OCI-LY7 (cell line): ENCODE results near the gene DISP2. TPM values are rescaled to one million over a fixed set of nuclear protein-coding genes. Genes with fewer than 3 reads are reported as not detected.

Experiments used
- BruUV-seq: library from RNA; stranded (reverse); fragments of 400-500 nt; replicated peaks from 2 replicates; lab custom pipeline; 2021; lab: Mats Ljungman, UMichigan
- CTCF ChIA-PET: fragments of 300-600 bp; sonication (Branson Sonifier 250); formaldehyde crosslinking; loops from one replicate; lab custom pipeline; 2022; ENCODE audit warnings: antibody characterized with exemption; ENCODE audit not compliant: unreplicated experiment; lab: Charles Lee
- POLR2A ChIA-PET: fragments of 300-600 bp; sonication (Branson Sonifier 250); formaldehyde crosslinking; loops from one replicate; lab custom pipeline; 2022; ENCODE audit warnings: antibody characterized with exemption; lab: Charles Lee
- DNase-seq: peaks from one replicate; pipeline ENCODE4 v3.0.0-alpha.2; 2015; ENCODE audit warnings: low spot score
- H2AFZ ChIP-seq: fragments of 200-600 bp; sonication (generic), shearing (Covaris generic); 2 replicates; pipeline ENCODE4 v1.6.1; 2014; ENCODE audit warnings: mild to moderate bottlenecking, antibody characterized with exemption, low read length, moderate library complexity
- H3K27ac ChIP-seq: fragments of 200-600 bp; sonication (generic); 2 replicates; pipeline ENCODE4 v1.5.1; 2014; ENCODE audit warnings: mixed run types, low read depth, mild to moderate bottlenecking, moderate library complexity, low read length, inconsistent platforms; ENCODE audit not compliant: poor library complexity, severe bottlenecking
- H3K36me3 ChIP-seq: fragments of 200-600 bp; sonication (generic); 2 replicates; pipeline ENCODE4 v1.6.1; 2014; ENCODE audit warnings: mild to moderate bottlenecking, antibody characterized with exemption, low read length, moderate library complexity, mixed read lengths; ENCODE audit not compliant: insufficient read depth
- H3K4me1 ChIP-seq: fragments of 200-600 bp; sonication (generic); 2 replicates; pipeline ENCODE4 v1.5.1; 2014; ENCODE audit warnings: mild to moderate bottlenecking, low read length; ENCODE audit not compliant: insufficient read depth, poor library complexity, severe bottlenecking
- H3K4me2 ChIP-seq: fragments of 200-600 bp; sonication (generic); 2 replicates; pipeline ENCODE4 v1.6.1; 2014; ENCODE audit warnings: mild to moderate bottlenecking, low read length
- H3K4me3 ChIP-seq: fragments of 200-600 bp; sonication (generic); 2 replicates; pipeline ENCODE4 v1.5.1; 2014; ENCODE audit warnings: mild to moderate bottlenecking, low read depth, low read length; ENCODE audit not compliant: poor library complexity, severe bottlenecking
- H3K79me2 ChIP-seq: fragments of 200-600 bp; sonication (generic); 2 replicates; pipeline ENCODE4 v1.6.1; 2016; ENCODE audit warnings: low read depth, mild to moderate bottlenecking, low read length, moderate library complexity, mixed read lengths; ENCODE audit not compliant: insufficient read depth
- H3K9me2 ChIP-seq: fragments of 200-600 bp; sonication (generic); 2 replicates; pipeline ENCODE4 v1.6.1; 2016; ENCODE audit warnings: mild to moderate bottlenecking, low read length, mixed read lengths; ENCODE audit not compliant: insufficient read depth
- H3K9me3 ChIP-seq: fragments of 200-600 bp; sonication (generic); 2 replicates; pipeline ENCODE4 v1.6.1; 2014; ENCODE audit warnings: mild to moderate bottlenecking, mixed run types, low read length, mixed read lengths
- H4K20me1 ChIP-seq: fragments of 200-600 bp; sonication (generic); 2 replicates; pipeline ENCODE4 v1.6.1; 2014; ENCODE audit warnings: mild to moderate bottlenecking, antibody characterized with exemption, low read length, moderate library complexity, mixed read lengths; ENCODE audit not compliant: insufficient read depth
- CTCF ChIP-seq: fragments of 200-600 bp; sonication (generic); conservative IDR thresholded peaks from 2 replicates; pipeline ENCODE4 v1.5.1; 2014; ENCODE audit warnings: mild to moderate bottlenecking, antibody characterized with exemption, low read length, moderate library complexity, mixed read lengths
- EZH2phosphoT487 ChIP-seq: fragments of 200-600 bp; sonication (generic); IDR thresholded peaks from 2 replicates; pipeline ENCODE4 v1.6.1; 2018; ENCODE audit warnings: low read depth, borderline replicate concordance, mild to moderate bottlenecking, mixed run types, antibody characterized with exemption, low read length, moderate library complexity, mixed read lengths
- intact Hi-C: fragments of 100-400 bp; cut with micrococcal nuclease; formaldehyde crosslinking; loops from one replicate; pipeline ENCODE4 v1.10.0; 2022; ENCODE audit not compliant: unreplicated experiment
- total RNA-seq, 2 experiments: library from RNA; depleted of rRNA in 1 of 2; stranded (reverse); fragments of >200 nt in 1 of 2; shearing (Covaris generic) in 1 of 2; gene quantifications; 2 replicates each; pipeline ENCODE4 v1.2.3, GENCODE V29; 2014 to 2022

Gene DISP2
- total RNA-seq, 2 experiments from 2014 or later: 0.03 to 0.25 TPM

GRCh38 chr15:40338041-40338657 is 19.9 kb upstream of the DISP2 start:
- no peak overlapping the region for H3K4me3 ChIP-seq
- H3K9me2 ChIP-seq: no peaks in the 10 kb centered on the region
- H3K79me2 ChIP-seq: no peaks in the 10 kb centered on the region
- peaks cover 13% of the 10 kb centered on the region for H3K4me1 ChIP-seq
- POLR2A ChIA-PET: interaction anchor here (0.5 to 1.3 kb wide), 3 partner anchors 11 to 150 kb away, joined by 3 to 5 read pairs (median 3); partner anchors contain the start of gene INAFM2
- no TSS peak for BruUV-seq
- no peaks in the 10 kb centered on the region for H4K20me1 ChIP-seq
- peak overlapping the region; percentile 35; the same call in 1 of the 2 replicates for H3K4me2 ChIP-seq
- TF ChIP-seq CTCF (peak; percentile 94), EZH2phosphoT487 (no peak)
- intact Hi-C loops: loop anchor here (1.0 kb wide), 2 partner anchors 17 to 59 kb away; no protein-coding TSS in a partner anchor
- peak overlapping the region; percentile 72 for H2AFZ ChIP-seq
- H3K27ac ChIP-seq: no peak overlapping the region
- CTCF ChIA-PET: interaction anchor here (0.6 to 1.6 kb wide), 8 partner anchors 10 to 59 kb away, joined by 3 to 5 read pairs (median 4); partner anchors contain the start of genes INAFM2 and PLCB2
- no peaks in the 10 kb centered on the region for H3K9me3 ChIP-seq
- no peaks in the 10 kb centered on the region for H3K36me3 ChIP-seq
- peak; percentile 81 for DNase-seq

GRCh38 chr15:40338921-40339620 is 18.9 kb upstream of the DISP2 start:
- BruUV-seq: no TSS peak
- H3K4me1 ChIP-seq: peaks cover 10% of the 10 kb centered on the region
- H3K9me3 ChIP-seq: no peaks in the 10 kb centered on the region
- no peaks in the 10 kb centered on the region for H3K79me2 ChIP-seq
- no peaks in the 10 kb centered on the region for H4K20me1 ChIP-seq
- no peak for DNase-seq
- no peak for TF ChIP-seq CTCF
- no peak overlapping the region for H2AFZ ChIP-seq
- no peaks in the 10 kb centered on the region for H3K9me2 ChIP-seq
- ChIA-PET CTCF (interaction anchor here (1.1 to 1.6 kb wide), 2 partner anchors 16 to 19 kb away, joined by 3 to 5 read pairs; no protein-coding TSS in a partner anchor), POLR2A (no interaction called here)
- H3K27ac ChIP-seq: no peak overlapping the region
- H3K36me3 ChIP-seq: no peaks in the 10 kb centered on the region
- intact Hi-C loops: loop anchor here (1.0 kb wide), 2 partner anchors 18 to 60 kb away; no protein-coding TSS in a partner anchor
- no peak overlapping the region for H3K4me3 ChIP-seq
- no peak overlapping the region for H3K4me2 ChIP-seq
